MM.1S (cell line): ENCODE results near the gene TEX36.

Source experiments
- CTCF ChIP-seq: fragments of 300-600 bp; sonication (generic); IDR thresholded peaks from 2 replicates; pipeline ENCODE4 v1.5.1; 2016; ENCODE audit warnings: antibody characterized with exemption, low read length, mixed read lengths
- EZH2 ChIP-seq: fragments of 300-600 bp; sonication (generic); optimal IDR thresholded peaks from 2 replicates; pipeline ENCODE3; 2017; ENCODE audit warnings: low read depth, mild to moderate bottlenecking, antibody characterized with exemption, low read length, mixed read lengths

GRCh38 chr10:125656523-125656922, 26.4 kb downstream of the TEX36 start:
- TF ChIP-seq CTCF (no peak), EZH2 (no peak)
